DMS153 (cell line): Measurements from ENCODE around the gene SETBP1.

Experiments used
- DNase-seq: peaks from one replicate; lab custom pipeline; 2025; lab: John Stamatoyannopoulos, UW

The SETBP1 gene

DNA sequence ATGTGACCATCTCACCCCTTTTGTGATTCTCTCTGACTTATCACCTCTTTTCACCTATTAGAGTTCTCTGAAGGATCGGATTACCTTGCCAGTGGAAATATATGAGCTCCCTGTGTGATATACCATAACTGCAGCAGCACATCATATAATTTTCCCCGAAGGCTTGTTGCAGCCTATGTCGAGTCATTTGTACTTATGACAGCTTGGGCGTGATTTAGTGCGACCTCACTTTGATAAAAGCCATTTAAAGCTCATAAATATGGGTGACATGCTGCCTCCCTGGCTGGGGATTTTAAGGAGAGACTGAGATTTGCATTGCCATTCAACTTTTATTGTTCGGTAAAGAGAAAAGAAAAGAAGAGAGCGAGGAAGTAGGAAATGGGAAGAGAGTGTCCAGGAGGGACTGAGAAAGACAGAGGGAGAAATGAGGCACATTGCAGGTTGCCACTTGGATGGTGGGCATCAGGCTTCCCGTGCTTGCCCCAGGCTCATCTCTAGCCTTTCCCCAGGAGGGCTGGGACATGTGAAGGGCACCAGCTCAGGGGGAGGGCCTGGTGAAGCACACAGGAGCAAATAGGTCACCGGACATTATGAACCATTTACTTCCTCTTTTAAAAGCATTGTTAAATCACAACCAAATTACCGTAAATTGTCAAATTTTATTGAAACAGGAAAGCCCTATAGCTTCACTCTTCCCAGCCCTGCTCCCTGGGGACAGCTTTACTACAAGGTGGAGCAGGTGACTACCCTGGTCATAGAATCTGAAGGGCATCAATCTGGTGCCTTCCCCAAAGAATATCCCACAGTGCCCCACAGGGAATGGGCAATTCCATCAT is 161.3 kb downstream of the SETBP1 start:
- DNase-seq, result no peak

DNA sequence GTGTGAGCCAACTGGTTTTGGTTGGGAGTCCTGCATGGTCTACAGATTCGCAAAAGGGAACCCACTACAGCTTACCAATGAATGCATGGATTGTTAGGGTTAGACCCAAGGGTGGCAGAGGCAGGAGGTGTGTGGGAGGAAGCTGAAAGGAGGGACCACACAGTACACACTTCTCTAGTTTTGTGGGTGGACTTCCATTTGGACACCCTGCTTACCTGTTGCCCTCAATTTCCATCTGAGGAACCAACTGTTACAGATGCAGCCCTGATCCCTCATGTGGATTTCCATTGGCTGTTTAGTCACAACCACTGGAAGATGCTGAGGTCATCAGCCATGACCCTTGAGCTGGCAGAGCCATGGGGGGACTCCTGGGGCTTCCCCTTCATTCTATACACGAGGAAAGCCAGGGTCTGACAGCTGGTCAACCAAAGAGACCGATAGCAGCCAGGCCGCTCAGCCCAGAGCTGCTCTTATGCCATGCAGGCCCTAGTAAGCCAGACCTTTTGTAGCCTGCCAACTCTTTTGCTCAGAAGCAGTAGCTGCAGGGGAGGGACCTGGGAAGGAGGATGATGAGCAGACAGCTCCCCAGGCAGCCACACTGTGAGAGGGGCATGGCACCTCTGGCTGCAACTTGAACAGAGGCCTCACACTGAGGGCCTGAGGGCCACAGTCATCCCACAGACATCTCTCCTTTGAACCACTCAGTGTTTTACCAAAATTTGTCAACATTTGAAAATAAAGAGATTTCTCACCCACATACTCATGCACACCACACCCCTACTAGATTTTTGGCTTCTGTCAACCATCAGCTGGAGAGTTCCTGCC is 162.1 kb downstream of the SETBP1 start:
- DNase-seq, result no peak

DNA sequence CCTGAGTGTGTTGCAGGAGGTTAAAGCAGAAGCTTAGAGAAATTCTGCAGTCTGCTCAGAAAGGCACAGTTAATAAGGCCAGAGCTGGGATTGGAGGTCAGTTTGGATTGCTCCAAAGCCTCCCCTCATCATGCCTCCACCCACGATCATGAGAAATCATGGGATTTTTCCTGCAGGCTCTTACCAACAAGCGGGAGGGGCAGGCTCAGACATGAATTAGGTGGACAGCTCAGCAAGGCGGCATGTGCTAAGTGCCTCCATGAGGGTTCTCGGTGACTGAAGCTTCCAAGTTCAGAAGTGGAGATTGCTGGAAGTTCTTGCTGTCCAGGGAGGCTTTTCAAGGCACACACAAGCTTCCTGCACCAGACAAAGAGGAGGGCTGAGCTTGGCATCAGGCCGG is 163.8 kb downstream of the SETBP1 start:
- no peak for DNase-seq

DNA sequence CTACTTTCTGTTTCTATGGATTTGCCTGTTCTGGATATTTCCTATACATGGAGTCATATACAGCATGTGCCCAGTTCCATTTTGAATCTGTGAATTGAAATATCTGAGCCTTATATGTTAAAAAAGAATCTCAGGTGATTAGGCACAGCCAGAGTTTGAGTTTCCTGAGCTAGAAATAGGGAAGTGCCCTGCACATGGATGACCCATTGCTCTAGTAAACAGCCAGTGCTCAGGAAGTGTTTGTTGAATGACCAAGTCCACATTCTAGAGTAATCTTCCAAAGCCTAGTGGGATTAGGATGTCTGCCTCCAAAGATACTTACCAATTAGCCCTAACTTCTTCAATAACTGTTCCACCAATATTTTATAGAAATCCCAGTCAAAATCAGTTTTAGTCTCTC is 165.8 kb downstream of the SETBP1 start:
- no peak for DNase-seq

DNA sequence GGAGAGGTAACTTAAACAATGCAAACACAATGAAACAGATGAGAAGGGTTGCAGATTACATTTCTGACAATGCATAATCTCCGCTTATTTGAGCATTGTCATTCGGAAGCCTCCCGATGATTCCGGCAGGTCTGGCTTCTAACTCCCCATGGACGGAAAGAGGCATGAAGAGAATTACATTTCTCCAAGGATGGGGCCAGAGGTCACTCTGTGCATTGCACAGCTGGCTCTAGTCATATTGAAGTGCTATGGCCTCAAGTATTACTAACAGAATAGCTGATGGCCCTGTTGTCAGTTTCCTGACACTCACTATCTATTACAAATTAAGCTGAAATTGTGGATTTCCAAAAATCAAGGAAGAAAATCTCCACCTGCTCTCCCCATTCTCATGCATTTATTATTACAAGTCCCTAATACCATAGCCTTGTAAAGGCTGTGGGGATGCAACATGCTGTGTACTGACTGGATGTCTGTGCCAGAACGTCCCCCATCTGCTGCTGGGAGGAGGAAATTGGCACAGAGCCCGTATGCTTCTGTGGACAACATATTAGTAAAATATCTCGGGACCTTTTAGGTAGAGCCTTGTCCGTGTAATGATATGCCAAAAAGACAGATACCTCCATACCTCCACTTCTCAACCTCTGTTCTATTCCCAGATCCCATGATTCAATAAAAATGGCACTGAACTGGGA is 168.1 kb downstream of the SETBP1 start:
- DNase-seq, result peak; percentile 32

DNA sequence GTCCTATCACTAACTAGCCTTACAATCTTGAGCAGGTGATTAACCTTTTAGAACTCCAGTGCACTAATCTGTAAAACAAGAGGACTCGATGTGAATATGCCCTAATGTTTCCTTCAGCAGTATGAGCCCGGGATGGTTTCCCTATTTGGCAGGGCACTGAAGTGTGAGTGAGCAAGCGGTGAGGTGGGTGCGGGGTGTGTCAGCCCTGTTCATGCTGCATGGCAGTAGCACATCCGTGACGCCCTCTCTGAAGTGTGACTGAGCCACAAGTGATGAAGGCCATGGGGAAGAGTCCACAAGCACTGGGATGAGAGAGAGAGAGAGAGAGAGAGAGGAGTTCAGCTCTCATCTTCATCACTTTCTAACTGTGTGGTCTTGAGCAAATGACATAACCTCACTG is 168.7 kb downstream of the SETBP1 start:
- DNase-seq, result no peak

DNA sequence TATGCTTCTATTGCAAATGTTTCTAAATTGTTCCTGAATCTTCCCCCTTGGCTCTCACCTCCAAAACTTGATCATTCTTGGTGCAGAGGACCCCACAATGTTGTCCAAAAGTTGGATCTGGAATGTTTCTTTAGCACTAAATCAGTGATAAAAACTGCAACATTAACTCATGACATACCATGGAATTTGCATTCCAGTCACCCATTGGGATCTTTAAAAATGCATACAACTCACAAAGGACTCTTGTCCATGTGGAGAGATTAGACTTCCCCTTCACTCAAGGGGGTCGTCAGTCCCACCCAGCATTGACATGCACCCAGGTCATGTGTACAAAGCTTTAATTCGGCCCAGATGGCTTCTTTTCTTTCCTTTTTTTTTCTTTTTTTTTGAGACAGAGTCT is 169.3 kb downstream of the SETBP1 start:
- DNase-seq, result no peak

DNA sequence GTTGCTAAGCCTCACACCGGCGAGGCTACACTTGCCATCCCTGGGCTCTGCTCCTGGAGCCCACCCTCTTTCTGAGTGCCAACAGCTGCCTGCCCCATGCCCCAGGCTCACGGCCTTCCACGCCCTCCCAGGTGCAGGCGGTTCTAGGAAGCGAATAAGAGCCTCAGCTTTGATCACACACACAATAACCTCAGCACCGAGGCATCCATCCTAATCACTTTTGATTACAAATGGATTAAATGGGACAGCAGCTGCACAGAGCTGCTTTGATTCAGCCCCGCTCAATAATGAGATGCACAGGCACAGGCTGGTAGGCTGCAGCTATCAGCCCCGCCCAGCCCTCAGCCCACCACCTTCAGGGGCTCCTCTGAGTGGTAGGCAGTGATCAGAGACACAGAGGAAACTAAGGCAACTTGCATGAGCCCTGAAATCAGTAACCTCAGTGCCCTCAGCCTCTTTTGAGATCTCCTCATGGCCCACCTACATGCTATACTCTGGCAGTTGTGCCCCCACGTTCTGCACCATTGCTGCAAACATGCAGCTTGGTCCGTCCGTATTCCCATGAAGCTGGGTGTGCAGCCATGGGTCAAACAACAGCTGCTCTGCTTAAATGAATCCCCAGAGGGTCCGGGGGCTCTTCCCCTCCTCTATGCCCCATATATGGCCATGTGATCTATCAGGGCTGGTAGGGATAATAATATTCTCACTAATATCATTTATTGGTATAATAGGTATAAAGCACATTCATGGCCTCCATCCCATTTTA is 171.4 kb downstream of the SETBP1 start:
- peak; percentile 35 for DNase-seq

DNA sequence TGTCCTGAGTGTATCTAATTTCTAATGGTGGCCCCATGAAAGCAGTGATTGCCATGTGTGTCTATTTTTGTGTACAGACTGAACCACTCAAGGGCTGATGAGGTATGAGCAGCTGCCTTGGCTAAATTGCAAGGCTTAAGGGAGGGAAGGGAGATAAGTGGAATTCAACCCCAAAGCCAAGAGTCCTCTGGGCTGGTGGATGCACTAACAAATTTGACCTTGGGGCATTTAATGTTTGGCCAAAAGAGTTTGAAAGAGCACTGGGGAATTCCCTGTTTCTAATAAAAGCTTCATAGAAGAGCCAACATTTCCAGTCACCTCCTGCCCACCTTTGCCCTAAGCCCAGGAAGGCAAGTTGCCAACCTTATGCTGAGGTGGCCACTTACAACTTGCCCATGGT is 172.1 kb downstream of the SETBP1 start:
- DNase-seq, result peak; percentile 73

DNA sequence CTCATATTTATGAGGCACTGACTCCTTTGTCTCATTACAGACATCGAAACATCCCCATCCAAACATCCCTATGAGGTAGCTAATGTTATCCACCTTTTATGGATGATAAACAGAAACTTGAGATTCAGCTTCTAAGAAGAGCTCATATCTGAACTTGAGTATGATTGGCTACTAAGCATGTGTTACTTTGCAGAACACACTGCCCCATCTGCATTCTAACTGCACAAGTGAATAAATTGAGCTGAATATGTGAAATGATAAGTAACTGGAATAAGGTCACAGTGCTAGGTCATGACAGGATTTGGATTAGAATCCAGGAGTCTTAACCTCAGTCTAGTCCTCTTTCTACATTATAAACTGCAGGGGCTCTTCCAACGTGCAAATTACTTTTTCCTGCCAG is 172.7 kb downstream of the SETBP1 start:
- DNase-seq, result no peak

DNA sequence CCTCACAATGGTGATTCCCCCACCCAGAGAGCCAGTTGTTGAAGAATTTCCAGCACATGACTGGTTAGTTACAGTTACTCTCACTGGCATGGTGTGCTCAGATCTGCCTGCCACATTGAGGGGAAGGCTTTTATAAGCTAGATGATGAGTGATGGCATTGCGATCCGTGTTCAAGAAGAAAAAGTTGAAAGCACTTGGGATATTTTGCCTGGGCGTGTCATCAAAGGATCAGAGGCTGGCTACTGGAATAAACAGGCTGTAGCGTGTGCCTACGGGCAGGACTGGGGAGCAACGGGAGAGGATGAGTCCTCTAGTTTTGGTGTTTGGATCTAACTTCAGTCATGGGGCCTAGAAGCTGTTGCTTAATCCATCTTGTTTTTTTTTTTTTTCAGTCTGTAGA is 175.0 kb downstream of the SETBP1 start:
- no peak for DNase-seq

DNA sequence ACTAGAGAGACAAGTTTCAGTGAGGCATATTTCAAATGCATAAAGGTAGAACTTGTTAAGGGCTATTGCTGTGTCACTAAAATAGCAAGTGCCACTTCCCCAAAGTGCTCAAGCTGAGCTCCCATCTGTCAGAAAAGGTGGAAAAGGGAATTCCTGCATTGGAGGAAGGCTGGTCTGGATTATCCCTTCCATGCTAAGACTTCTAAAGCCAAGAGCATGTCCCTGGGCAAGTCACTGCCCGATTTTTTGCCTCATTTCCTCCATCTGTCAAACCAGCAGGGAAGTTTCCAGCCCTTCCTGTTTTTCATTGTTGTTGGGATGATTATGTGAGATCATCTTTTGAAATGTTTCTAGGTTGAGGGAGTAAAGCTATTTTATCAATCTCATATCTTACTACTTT is 175.5 kb downstream of the SETBP1 start:
- no peak for DNase-seq

DNA sequence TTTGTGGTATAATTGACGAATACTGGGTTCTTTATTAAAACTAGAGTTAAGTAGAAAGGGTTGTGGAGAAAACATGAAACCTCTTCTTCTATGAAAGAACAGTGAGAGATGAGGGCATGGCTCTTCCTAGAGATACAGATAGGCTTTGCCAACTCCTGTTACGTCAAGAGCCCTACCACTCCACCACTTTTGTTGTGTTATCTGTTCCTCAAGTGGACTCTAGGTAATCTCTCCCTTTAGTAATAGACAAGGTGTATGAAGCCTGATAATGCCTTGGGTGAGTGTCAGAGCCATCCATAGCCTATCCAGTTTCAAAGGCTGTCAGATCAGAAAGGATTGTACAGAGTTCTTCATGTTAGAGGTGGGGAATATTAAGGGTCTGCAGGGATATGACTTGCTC is 176.4 kb downstream of the SETBP1 start:
- DNase-seq, result no peak

DNA sequence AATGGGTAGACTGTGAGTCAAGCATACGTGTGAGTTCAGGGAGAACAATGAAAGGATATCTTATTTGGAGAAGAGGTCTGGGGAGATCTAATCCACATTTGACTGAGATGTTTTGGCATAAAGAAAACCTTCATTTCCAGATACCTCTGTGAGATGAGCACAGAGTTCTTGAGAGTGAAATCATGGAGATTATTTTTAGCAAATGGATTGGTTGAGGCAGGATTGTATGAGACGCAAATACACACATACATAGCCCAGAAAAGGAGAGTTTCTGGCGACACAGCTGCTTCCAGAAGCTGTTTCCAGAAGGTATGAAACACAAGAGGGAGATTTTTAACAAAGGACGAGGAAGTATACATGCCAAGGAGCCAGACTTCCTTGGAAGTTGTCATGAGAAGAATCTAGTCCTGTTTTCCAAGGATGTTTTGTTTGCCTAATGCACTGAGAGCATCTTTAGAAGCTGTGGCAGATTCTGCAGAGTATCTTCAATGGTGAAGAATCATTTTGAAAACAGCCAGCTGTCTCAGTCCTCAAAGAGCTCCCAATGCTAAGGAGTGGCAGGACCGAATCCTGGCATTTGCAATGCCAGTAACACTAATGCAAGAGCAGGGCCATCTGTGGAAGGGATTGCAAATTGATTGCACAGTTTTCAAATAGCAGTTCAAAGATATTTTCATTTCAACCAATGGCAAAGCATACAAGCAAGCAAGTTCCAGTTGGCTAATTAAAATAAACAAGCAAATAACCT is 177.2 kb downstream of the SETBP1 start:
- DNase-seq, result no peak

DNA sequence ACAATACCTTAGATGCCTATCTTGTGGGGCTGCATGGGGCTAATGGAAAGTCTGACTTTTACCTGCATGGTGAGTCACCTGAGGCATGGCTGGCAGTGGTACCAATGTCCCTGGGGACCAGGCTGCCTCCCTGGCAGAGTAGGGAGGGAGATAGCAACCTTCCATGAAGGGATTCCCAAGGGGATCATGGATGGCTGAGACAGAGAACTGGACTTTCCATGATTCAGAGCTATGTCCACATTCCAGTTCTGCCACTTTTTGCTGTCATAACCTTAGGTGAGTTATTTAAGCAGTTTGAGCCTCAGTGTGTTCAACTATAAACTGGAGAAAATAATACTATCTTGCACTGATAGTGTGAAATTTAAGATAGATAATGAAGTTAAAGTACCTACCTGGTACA is 178.6 kb downstream of the SETBP1 start:
- peak; percentile 65 for DNase-seq

DNA sequence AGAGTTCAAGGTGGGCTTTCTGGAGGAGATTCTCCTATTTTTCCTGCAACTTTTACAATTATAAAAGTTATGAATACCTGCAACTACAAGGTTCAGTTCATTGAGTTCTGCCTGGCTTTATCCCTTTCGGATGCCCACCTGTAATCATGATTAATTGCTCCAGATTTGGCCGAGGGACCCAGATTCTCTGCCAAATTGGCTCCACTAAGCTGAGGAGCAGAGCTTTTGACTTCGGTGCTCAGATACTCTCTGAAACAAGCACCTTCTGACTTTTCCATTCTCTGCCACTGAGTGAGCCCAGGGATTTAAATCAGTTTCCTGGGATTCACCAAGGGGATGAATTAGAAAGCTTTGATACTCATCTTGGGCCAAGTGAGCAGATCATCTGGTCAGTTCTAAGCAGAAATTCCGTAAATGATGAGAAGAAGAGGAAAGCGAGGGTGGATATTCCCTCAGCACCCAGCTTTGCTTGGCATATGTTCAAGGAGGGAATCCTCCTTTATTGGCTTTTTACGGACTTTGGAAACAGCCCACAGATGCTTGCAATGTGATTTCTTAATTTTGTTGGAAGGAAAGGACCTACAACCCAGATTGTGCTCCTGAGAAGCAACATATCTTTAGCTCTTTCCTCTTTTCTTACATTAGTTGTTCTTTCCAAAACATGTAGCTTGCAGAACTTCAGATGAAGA is 179.2 kb downstream of the SETBP1 start:
- no peak for DNase-seq

DNA sequence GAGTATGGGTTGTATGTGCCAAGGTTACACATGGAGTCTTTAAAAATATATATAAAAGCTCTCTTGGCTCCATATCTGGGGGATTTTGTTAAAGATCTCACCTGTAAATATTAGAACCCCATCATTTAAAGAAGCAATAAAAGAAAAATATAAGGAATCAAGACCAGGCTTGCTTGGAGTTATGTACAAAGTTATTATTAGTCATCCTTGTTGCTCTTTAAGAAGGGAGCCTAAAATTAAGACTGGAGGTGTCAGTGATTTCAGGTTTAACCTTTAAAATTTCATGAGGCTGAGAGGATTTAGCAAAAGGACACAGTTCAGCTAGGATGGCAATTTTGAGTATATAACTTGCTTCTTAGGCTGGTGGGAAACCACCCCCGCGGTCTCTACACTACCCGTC is 181.4 kb downstream of the SETBP1 start:
- no peak for DNase-seq

DNA sequence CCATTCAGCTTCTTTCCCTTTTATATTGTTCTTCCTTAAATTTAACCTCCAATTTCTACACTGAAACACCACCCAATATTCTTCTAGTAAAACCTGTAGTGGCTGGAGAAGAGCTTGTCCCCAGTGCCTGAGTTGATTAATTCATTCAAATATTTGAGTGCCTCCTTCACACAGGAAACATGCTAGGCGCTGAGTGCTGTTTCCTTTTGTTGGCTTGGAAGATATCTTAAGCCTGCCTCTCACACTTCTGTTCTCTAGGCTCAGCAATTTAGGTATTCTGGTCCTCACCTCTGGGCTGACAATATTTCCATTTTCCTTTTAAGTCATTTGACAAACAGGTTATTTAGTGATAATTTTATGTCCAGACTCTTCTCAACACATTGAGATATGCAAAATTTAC is 185.4 kb downstream of the SETBP1 start:
- DNase-seq, result no peak

DNA sequence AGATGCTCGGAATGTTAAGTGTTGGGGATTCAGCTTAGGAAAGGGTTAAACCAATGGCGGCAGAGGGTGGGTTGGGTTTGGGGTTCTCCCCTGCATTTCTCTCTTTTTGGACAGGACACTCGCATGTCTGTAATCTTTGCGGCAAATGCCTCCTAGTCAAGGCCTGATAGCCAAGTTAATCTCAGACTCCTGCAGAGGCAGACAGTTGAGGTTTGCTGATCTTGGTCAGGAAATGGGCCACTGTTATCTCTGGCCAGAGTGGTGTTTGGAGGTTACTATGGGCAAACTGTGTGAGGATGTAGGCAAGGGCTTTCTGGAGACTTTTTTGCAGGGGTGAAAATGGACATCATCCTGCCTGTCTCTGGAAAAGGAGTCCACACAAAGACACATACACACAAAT is 188.8 kb downstream of the SETBP1 start:
- no peak for DNase-seq

DNA sequence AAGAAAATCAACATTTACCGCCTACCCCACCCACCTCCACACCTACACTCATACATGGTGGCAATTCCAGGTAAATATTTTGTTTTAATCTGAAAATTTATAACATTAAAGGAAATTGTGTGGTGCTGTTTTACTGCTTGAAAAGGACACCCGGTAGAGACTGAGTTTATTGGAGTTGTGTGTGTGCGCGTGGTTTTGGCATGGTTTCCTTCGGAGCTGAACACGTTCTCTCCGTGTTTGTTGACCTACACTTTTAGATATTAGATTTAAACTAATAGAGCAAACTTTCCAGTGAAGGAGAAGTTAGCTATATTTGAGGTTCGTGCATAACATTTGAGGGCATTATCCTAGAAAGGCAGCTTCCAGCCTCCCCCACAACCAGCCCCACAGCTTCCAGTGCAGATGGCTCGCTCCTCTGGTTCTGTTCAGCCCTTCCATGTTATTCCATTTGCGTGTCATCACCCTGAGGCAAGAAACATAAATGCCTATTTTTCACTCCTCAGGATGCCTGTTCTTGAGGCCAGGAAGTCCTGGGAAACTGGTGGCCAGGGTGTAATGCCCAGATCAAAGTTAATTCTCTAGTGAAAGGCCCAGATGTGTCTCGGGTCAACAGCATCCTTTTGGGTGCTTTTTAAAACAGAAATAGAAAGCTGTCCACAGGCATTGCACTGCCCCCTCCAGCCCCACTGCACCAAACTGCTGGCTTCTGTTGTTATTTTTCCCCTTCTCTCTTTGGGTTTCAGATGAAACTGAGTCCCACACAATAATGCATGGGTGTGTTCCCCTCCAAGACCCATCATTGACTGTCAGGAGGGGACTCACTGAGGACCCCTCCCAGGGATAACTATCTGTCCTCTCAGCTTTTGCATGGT is 190.2 kb downstream of the SETBP1 start:
- DNase-seq, result no peak
